Neural cell (in vitro differentiated cells): ENCODE measurements around the gene MAGEB6B.

Experiments
- CTCF ChIP-seq: fragments of 450-650 bp; IDR thresholded peaks from 2 replicates; pipeline ENCODE4 v1.5.1; 2014; ENCODE audit warnings: antibody characterized with exemption, mild to moderate bottlenecking, moderate library complexity; ENCODE audit not compliant: poor library complexity, severe bottlenecking
- EP300 ChIP-seq: fragments of 450-650 bp; conservative IDR thresholded peaks from 2 replicates; pipeline ENCODE4 v1.6.1; 2014; ENCODE audit warnings: antibody characterized with exemption, mild to moderate bottlenecking, moderate library complexity; ENCODE audit not compliant: poor library complexity, severe bottlenecking
- EZH2 ChIP-seq: fragments of 200-600, 300-800 bp; shearing (Covaris generic), sonication (generic); IDR thresholded peaks from 2 replicates; pipeline ENCODE4 v1.6.1; 2014; ENCODE audit warnings: antibody characterized with exemption, low read length, borderline replicate concordance, mild to moderate bottlenecking; ENCODE audit not compliant: insufficient read depth, poor library complexity, severe bottlenecking
- POLR2AphosphoS5 ChIP-seq: IDR thresholded peaks from 2 replicates; pipeline ENCODE4 v1.6.1; 2012
- REST ChIP-seq: IDR thresholded peaks from 2 replicates; pipeline ENCODE4 v1.6.1; 2012; ENCODE audit warnings: borderline replicate concordance

GRCh38 chrX:26192204-26192603 is 31.8 kb downstream of the MAGEB6B start, which contains the start of gene MAGEB6:
- TF ChIP-seq CTCF = no peak
- no peak for TF ChIP-seq POLR2AphosphoS5
- TF ChIP-seq REST = no peak
- TF ChIP-seq EZH2 = no peak
- no peak for TF ChIP-seq EP300
